ENCODE data around the gene CBX8.
"Not testable (repeated sequence)": the region's sequence is repeated elsewhere in the genome, so short reads cannot be mapped to it uniquely, and the experiment has no call there.

Gene CBX8

GRCh38 chr17:79777120-79777893 is 19.6 kb downstream of the CBX8 start:
- DNase-seq = peak; percentile 65

DNA sequence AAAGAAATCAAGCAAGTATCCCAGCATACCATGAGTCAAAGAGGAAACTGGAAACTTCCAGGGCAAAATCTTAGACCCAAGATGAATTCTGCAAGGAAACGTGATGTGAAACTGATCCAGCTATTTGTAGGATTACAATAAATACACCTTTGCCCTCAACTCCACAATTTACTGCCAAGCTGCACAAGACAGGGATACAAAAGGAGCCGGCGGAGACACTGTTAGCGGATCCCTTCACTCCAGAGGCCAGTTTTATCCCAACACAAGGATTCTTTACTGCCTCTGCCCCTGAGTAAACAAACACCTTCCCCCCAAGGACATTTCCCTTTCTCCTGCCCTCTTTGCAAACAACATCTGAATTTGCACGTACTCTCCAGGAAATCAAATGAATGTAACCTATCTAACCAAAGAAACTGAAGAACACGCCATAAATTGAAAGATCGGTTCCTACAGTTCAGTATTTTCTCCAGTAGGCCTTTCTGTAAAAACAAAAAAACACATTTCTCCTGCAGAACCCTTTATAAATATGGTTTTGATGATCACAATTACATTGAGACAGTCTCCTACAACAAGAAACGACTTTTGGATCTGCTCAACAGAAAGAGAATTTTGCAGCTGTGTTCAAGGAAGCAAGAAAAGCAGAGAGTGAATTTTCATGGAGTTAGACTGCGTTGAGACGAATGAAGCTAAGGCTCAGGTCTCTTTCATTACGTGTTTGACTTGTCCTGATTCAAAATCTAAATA is 20.3 kb downstream of the CBX8 start:
- no peak for DNase-seq

DNA sequence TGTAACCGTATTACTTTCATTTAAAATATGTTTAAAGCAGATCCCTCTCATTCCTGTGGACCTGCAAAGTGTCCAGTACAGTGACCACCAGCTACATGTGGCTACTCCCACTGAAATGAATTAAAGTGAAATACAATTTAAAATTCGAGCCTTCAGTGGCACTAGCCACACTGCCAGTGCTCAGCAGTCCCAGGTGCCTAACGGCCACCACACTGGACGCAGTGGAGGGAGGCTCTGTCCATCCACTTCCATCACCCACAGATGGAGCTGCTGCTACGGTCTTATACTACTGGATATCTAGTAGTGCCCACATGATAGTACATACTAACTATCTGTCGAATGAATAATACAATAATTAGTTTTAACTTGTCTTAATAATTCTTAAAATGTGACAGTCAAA is 21.2 kb downstream of the CBX8 start:
- DNase-seq = no peak

GRCh38 chr17:79774561-79774975 is 22.3 kb downstream of the CBX8 start:
- no peak for DNase-seq

DNA sequence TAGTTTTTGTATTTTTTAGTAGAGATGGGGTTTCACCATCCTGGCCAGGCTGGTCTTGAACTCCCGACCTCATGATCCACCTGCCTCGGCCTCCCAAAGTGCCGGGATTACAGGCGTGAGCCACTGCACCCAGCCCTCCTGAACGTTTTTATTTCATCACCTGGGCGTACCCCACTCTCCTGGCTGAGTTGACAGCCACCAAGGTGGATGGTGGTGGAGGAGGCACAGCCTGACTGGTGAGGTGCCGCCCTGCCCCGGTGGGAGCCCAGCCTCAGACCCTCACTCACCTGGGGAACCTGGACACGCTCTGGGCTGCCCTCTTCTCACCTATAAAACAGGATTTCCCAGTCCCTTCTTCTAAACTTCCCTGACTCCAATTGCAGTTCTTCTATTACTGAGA is 24.2 kb downstream of the CBX8 start:
- not testable (repeated sequence) for DNase-seq

DNA sequence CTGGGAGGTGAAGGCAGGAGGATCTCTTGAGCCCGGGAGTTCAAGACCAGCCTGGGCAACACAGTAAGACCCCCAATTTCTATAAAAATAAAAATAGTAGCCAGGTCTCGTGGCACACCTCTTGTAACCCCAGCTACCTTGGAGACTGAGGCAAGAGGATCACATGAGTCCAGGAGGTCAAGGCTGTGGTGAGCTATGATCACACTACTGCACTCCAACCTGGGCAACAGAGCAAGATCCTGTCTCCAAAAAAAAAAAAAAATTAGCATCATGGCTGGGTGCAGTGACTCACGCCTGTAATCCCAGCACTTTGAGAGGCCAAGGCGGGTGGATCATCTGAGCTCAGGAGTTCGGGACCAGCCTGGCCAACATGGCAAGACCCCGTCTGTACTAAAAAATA is 25.6 kb downstream of the CBX8 start:
- no peak for DNase-seq

- DNase-seq = no peak
These were observed 27.0 kb downstream of the CBX8 start for GRCh38 chr17:79769570-79770506.

- DNase-seq = no peak
These were observed 31.2 kb downstream of the CBX8 start for GRCh38 chr17:79765708-79766107.

GRCh38 chr17:79761894-79762589 is 34.8 kb downstream of the CBX8 start:
- no peak for DNase-seq

- DNase-seq = no peak
These were observed 36.5 kb downstream of the CBX8 start for GRCh38 chr17:79760197-79760906.

DNA sequence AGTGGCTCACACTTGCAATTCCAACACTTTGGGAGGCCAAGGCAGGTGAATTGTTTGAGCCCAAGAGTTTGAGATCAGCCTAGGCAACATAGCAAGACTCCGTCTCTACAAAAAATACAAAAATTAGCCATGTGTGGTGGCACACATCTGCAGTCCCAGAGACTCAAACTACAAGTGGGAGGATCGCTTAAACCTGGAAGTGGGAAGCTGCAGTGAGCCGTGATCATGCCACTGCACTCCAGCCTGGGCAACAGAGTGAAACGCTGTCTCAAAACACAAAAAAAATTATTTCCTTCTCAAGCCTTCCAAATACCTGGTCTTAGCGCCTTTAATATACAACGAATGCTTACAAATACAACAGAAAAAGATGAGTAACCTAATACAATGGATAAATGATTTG is 38.6 kb downstream of the CBX8 start:
- DNase-seq = no peak

GRCh38 chr17:79757140-79757745 is 39.6 kb downstream of the CBX8 start:
- DNase-seq = no peak

DNA sequence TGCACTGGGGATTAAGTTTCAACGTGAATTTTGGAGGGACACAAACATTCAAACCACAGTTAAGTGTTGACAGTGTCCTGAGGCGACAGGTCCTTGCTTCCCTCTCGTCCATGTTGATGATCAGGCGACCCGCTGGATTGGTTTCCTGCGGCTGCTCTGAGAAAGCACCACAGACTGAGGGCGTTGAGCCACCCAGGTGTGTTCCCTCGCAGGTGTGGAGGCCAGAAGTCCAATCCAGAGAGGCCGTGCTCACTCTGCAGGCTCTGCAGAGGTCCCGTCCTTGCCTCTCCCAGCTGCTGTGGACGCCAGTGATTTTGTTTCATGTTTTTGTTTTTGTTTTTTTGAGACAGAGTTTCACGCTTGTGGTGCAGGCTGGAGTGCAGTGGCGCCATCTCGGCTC is 41.3 kb downstream of the CBX8 start:
- DNase-seq = no peak

- not testable (repeated sequence) for DNase-seq
These were observed 42.0 kb downstream of the CBX8 start for GRCh38 chr17:79754903-79755302.

- DNase-seq = no peak
These were observed 42.5 kb downstream of the CBX8 start for GRCh38 chr17:79754370-79754769.

GRCh38 chr17:79752175-79752574 is 44.7 kb downstream of the CBX8 start:
- no peak for DNase-seq

DNA sequence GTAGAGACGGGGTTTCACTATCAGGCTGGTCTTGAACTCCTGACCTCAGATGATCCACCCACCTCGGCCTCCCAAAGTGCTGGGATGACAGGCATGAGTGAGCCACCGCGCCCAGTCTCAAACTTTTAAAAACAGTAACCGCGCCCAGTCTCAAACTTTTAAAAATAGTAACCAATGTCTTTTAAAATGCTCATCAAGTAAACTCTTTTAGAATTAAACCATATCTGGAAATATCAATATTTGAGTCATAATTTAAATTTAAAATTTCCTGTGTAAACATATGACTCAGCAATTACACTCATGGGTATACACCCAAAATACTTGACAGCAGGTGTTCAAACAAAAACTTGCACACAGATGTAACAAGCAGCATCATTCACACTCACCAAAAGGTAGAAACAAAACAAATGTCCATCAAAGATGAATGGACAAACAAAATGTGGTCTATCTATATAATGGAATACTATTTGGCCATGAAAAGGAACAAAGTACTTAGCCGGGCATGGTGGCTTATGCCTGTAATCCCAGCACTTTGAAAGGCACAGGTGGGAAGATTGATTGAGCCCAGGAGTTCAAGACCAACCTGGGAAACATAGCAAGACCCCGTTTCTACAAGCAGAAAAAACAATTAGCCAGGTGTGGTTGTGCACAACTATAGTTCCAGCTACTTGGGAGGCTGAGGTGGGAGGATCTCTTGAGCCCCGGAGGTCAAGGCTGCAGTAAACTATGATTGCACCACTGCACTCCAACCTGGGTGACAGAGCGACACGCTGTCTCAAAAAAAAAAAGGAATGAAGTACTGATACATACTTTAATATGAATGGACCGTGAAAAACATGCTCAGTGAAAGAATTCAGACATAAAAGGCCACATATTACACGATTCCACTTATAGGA is 46.0 kb downstream of the CBX8 start:
- DNase-seq = no peak

- DNase-seq = no peak
These were observed 46.9 kb downstream of the CBX8 start for GRCh38 chr17:79749958-79750357.

- no peak for DNase-seq
These were observed 47.6 kb downstream of the CBX8 start for GRCh38 chr17:79749156-79749815.
